HG02884 (cell line): ENCODE measurements around the gene EML1.
"Not testable (repeated sequence)": the region's sequence is repeated elsewhere in the genome, so short reads cannot be mapped to it uniquely, and the experiment has no call there.

ENCODE experiments used
- ATAC-seq: cut with Tn5 transposase; IDR thresholded peaks from one replicate; pipeline ENCODE4 v1.9.1; 2021; ENCODE audit warnings: mild to moderate bottlenecking, moderate library complexity; ENCODE audit not compliant: unreplicated experiment

The EML1 gene

DNA sequence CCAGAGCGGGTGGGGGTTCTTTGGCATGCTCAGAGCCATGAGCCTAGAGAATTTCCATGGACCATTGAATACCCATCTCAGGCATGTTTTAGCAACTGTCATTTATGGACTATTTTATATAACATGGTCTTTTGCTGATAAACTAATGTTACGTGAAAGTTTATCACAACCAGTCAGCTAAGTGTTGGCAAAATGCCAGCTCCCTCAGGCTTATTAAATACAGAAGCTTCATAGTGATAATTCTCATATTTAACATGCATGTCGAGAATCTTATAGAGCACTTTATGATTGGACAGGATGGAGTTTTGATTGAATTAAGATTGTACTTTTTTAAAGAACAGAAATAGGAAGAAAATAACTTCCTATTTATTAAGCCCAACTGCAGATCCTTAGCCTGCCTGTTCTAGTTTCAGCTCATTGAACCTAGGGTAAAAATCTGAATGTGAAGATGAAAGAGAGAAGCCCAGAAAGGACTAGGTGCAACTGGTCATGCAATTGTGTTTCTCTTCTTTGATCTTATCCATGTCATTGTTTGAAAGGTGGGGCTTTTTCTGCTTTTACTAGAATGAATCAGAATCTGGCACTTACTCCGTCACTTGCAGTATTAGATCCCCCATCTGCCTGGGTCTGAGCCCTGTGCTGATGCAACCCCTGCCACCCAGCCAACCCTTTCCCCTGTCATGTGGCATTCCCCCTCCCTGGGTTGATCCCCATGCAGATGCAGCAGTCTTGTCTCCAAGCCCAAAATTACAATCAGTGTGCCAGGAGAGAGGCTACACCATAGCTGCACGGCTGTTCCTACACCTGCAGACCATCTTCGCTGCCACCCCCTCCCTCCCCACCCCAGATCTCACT lies 137.4 kb downstream of the EML1 start:
- peak; percentile 94 for ATAC-seq

- no peak for ATAC-seq
These were observed 138.1 kb downstream of the EML1 start for GRCh38 chr14:99931308-99931707.

GRCh38 chr14:99936056-99936455 lies 142.8 kb downstream of the EML1 start:
- no peak for ATAC-seq

DNA sequence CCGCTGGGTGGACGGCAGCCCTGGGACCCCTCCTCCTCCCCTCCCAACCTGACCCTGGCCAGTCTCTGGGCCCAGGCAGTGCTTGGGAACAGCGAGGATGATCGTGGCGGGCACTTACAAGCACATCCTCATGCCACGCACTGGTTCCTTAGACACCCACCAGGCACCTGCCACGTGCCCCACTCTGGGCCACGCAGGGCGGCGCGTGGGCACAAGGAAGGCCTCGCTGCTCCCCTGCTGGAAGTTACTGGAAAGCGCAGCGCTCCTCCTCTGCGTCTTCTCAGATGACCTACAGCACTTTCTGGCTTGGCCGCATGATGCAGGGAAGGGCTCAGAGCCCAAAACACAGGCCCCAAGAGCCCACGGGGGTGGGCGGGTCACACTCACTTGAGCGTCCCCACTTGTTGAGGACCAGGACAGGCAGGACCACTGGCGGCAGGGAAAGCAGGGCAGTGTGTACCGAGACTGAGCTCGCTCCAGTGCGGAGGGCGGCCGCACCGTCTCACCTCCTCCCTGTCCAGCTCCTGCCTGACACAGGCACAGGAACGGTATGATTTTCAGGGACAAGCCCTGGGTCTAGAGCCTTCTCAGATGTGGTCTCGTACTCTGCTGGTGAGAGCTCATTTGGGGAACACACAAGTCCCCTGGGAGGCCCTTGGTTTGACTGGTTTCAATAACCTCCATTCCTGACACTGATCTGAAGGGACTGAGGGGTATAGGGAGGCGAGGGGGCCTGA lies 143.7 kb downstream of the EML1 start:
- ATAC-seq = peak; percentile 80

- peak; percentile 30 for ATAC-seq
These were observed 144.4 kb downstream of the EML1 start for GRCh38 chr14:99937475-99938244.

DNA sequence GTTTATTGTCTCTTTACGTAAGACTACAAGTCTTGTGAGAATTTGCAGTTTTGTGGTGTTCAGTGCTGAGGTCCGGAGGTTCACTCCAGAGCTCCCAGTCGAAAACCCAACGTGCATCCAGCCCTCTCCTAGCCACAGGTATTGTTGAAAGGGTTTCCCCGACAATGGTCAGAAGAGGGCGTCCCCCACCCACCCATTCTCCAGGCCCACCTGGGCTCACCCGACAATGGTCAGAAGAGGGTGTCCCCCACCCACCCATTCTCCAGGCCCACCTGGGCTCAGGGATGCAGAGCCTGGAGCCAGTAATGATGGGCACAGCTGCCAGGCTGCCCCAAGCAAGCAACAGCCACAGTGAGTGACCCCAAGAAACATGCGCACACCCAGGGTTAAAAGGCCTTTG lies 145.2 kb downstream of the EML1 start:
- no peak for ATAC-seq

DNA sequence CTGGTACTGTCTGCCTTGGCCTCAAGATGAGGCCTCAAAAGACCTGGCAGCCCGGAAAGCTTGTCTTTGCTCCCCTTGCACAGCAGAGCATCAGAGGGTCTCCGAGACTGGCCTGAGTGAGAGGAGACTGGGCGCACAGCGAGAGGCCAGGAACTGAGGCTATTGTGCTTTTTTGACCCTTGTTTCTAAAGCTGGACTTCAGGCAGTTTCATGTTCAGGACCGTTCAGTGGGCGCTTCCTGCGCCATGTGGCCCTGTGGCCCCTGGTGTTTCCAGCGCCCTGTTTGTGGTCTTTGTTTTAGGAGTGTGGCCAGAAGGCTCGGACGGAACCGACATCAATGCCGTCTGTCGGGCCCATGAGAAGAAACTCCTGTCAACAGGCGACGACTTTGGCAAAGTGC lies 145.7 kb downstream of the EML1 start:
- ATAC-seq = no peak

GRCh38 chr14:99939421-99939820 lies 146.2 kb downstream of the EML1 start:
- no peak for ATAC-seq

DNA sequence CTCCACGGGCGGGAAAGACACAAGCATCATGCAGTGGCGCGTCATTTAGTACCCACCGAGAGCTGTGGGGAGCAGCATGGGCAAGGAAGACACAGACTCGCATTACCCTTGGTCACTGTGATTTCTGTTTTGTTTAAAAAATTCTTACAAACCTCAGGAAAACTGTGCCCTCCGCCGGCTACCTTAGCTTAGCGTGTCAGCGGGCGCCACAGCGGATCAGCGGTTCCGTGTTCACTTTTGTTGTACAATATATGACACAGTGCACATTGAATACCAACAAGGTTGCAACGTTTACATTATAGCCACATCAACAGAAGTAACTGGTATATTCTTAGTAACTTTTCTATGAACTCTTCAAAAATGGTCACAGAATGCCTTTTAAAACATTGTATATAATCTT lies 146.9 kb downstream of the EML1 start:
- ATAC-seq = no peak

- no peak for ATAC-seq
These were observed 148.0 kb downstream of the EML1 start for GRCh38 chr14:99941211-99941610.

DNA sequence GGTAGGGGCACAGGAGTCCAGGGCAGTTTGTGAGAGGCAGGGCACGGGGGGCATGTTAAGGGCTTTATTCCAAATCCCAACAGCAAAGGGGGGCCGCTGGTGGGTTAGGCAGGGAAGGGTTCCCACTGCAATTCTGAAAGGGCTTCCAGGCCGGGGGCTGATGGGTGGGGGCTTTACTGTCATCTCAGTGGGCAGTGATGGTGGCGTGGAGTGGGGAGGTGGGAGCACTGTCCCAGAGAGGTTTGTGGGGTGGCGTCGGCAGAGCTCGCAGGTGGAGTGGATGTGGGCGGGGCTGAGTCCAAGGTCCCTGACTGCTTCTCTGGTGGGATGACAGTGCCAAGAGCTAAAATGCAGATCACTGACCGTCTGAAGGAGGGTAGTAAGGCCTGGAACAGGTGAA lies 150.4 kb downstream of the EML1 start:
- no peak for ATAC-seq

GRCh38 chr14:99944241-99944651 lies 151.0 kb downstream of the EML1 start:
- ATAC-seq = no peak

- ATAC-seq = no peak
These were observed 152.8 kb downstream of the EML1 start for GRCh38 chr14:99945732-99946651.

DNA sequence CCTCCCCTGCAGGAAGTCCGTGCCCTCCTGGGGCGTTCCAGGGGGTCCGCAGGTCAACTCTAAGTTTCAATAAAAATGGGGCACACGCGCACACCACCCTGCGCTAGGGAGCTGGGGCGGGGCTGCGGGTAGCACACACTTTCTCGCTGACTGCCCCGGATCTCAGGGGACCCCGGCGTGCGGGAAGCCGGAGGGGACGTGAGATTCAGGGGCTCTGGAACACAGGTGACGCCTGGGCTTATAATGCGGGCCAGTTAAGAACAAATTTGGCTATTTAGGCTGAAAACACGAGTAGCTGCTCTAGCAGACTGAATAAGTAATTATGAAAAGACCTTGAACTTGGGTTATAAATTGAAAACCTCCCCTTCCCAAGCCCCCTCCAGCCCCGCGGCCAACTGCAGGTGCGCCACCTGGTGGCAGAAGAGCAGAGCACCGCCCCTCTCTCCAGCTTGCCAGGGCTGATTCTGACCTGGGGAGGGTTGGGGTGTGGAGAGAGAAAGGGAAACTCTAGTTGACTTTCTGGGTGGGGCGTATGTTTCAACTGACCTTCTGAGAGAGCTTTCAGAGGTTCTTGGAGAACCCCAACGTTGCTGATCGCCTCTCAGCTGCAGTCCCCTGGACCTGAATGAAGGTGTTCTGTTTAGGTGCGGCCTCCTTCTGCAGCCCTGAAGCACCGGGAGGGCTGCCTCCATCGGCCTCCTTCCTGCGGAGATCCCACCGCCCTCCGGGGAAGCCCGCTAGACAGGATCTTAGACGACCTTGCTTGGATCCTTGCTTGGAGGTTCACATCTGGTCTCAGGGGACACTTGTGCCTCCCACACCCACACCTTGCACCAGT lies 153.7 kb downstream of the EML1 start:
- ATAC-seq = peak; percentile 73

GRCh38 chr14:99947695-99948094 lies 154.5 kb downstream of the EML1 start:
- ATAC-seq = no peak

DNA sequence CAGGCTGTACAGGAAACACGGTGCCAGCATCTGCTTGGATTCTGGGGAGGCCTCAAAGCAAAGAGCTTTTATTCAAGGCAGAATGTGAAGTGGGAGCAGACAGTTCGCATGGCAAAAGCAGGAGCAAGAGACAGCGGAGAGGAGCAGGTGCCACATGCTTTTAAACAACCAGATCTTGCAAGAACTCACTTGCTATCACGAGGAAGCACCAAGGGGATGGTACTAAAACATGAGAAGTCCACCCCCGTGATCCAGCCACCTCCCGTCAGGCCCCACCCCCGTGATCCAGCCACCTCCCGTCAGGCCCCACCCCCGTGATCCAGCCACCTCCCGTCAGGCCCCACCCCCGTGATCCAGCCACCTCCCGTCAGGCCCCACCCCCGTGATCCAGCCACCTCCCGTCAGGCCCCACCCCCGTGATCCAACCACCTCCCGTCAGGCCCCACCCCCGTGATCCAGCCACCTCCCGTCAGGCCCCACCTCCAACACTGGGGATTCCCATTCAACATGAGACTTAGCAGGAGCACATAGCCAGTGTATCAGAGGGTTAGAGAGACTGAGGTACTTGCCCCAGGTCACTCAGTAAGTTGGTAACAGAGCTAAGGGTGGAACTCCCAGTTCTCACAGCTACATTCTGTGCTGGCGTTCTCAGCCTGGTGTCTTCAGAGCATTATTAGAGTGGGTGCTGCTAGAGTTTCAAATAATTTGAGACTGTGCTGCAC lies 156.0 kb downstream of the EML1 start:
- not testable (repeated sequence) for ATAC-seq

DNA sequence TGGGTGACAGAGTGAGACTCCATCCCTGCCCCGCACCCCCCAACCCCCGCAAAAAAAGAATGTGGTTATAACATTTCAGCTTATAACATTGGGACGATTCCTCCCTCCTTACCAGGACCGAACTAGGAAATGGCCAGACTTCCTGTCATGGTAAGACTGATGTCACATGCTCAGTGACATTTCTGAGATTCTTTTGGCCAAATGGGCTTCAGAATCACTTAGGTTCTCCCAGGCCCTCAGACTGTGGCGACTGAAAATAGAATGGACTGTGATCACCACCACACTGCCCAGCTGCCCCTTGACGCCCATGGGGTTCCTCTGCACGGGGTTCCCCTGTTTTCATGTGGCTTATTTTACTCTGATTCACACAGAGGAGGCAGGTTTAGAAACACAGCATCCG lies 157.0 kb downstream of the EML1 start:
- no peak for ATAC-seq

DNA sequence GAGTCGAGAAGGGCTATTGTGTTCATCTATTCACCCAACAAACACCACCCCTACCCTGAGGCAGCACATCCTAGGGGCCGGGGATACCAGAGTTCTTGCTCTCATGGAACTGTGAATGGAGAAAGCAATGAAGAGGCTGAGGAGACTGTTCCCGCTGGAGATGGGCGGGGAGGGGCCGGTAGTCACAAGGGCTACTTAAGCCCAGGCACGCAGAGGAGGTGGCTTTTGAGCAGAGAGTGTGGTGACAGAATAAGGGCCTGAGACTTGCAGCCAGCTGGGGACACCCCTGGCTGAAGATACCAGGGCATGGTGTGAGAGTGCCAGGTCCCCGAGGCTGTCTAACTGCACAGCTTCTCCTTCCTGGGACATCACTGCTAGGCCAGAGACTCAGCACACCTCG lies 157.9 kb downstream of the EML1 start:
- ATAC-seq = no peak

GRCh38 chr14:99952039-99952438 lies 158.8 kb downstream of the EML1 start:
- ATAC-seq = no peak
